Lung (tissue), 12 donors: ENCODE results near the gene CNGB1. TPM values are rescaled to one million over a fixed set of nuclear protein-coding genes. Genes with fewer than 3 reads are reported as not detected.

Experiments
- ATAC-seq: fragments of 200-7000 bp; cut with Tn5 transposase; one replicate; pipeline ENCODE4 v1.9.1; 2020; ENCODE audit warnings: moderate number of reproducible peaks; ENCODE audit not compliant: insufficient read depth, low FRiP score
- DNase-seq, 3 donors: peaks; one replicate each; pipeline ENCODE4 v3.0.0-alpha.2; 2013 to 2017
- H3K27ac ChIP-seq, 2 donors: one replicate each; pipeline ENCODE4 v1.5.1; 2013; ENCODE audit warnings: mild to moderate bottlenecking in 2 of 2, moderate library complexity in 2 of 2, control low read depth in 1 of 2, inconsistent platforms in 1 of 2, low read depth in 1 of 2, low read length in 1 of 2
- H3K27me3 ChIP-seq, 3 donors: one replicate each; pipeline ENCODE4 v1.5.1; 2013; ENCODE audit warnings: low read length in 2 of 3; ENCODE audit not compliant: control insufficient read depth in 3 of 3, insufficient read depth in 3 of 3
- H3K36me3 ChIP-seq, 4 donors: one replicate each; pipeline ENCODE4 v1.5.1; 2013; ENCODE audit warnings: low read length in 4 of 4, mild to moderate bottlenecking in 1 of 4, moderate library complexity in 1 of 4; ENCODE audit not compliant: control insufficient read depth in 4 of 4, insufficient read depth in 4 of 4
- H3K4me1 ChIP-seq, 5 donors: one replicate each; pipeline ENCODE4 v1.5.1; 2013; ENCODE audit warnings: low read length in 5 of 5, mild to moderate bottlenecking in 2 of 5, moderate library complexity in 1 of 5; ENCODE audit not compliant: control insufficient read depth in 5 of 5, insufficient read depth in 5 of 5
- H3K4me3 ChIP-seq: one replicate; pipeline ENCODE4 v1.5.1; 2013; ENCODE audit warnings: mild to moderate bottlenecking, control low read depth, moderate library complexity
- H3K9ac ChIP-seq, 2 donors: one replicate each; pipeline ENCODE4 v1.5.1; 2013; ENCODE audit warnings: low read length in 2 of 2, control low read depth in 1 of 2; ENCODE audit not compliant: insufficient read depth in 1 of 2
- H3K9me3 ChIP-seq, 4 donors: one replicate each; pipeline ENCODE4 v1.5.1; 2013; ENCODE audit warnings: low read length in 3 of 4, mild to moderate bottlenecking in 1 of 4, moderate library complexity in 1 of 4; ENCODE audit not compliant: control insufficient read depth in 4 of 4, insufficient read depth in 3 of 4
- CTCF ChIP-seq: IDR thresholded peaks from 2 replicates; pipeline ENCODE4 v1.5.1; 2012; ENCODE audit warnings: mild to moderate bottlenecking; ENCODE audit errors: control extremely low read depth, extremely low read depth
- WGBS, 2 donors: extraction: QIAGEN DNeasy Blood & Tissue Kit; methylation state at CpG; one replicate each; pipeline ENCODE4 v1.1.7; 2013; 5-methylcytosine and 5-hydroxymethylcytosine counted together
- polyA plus RNA-seq, 2 donors: library from polyadenylated mRNA; stranded (reverse); fragments of 200-250 nt; gene quantifications; one replicate each; pipeline ENCODE4 v1.2.1, GENCODE V29; 2013
- total RNA-seq, 2 donors: library from RNA; depleted of rRNA in 1 of 2; stranded (reverse); fragments of >200 nt in 1 of 2; gene quantifications; one replicate each; pipeline ENCODE4 v1.2.1, GENCODE V29; 2014 to 2021
- donor health status: control.
- donor health status: control.
- donor health status: Bipolar disorder and iron deficiency.
- donor health status: healthy.
- donor health status: DM: yes; HTN: yes; CAD: no.

CNGB1 gene
- total and polyA plus RNA-seq, 4 donors, result 0.14 to 0.43 (median 0.19) TPM

DNA sequence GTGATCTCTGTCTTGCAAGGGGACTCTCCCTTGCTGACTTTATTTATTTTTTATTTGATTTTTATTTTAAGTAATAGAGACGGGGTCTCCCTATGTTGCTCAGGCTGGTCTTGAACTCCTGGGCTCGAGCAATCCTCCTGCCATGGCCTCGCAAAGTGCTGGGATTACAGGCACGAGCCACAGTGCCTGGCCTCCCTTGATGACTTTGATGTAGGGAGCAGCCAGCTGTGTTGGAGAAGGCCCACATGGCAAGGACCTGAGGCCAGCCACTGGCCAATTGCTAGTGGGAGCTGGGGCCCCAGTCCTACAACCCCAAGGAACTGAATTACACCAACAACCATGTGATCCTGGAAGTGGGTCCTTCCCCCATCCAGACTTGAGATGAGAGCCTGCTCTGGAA is 81.8 kb downstream of the CNGB1 start:
- no peak for TF ChIP-seq CTCF
- H3K4me1 ChIP-seq, result peaks cover 0 to 17% (median 4%) of the 10 kb centered on the region in 5 donors
- WGBS, 2 donors, result 90 to 92% methylated on average over 4 of the region's 4 CpGs
- ATAC-seq, result no peak
- H3K27me3 ChIP-seq, result peaks cover 4 to 33% (median 21%) of the 10 kb centered on the region in 3 donors
- no peak overlapping the region for H3K9ac ChIP-seq
- H3K27ac ChIP-seq, result no peak overlapping the region
- no peaks in the 10 kb centered on the region for H3K36me3 ChIP-seq
- no peaks in the 10 kb centered on the region for H3K9me3 ChIP-seq
- H3K4me3 ChIP-seq, result no peak overlapping the region
- no peak for DNase-seq

- no peaks in the 10 kb centered on the region for H3K9me3 ChIP-seq
- ATAC-seq (no peak), DNase-seq (no peak)
- TF ChIP-seq CTCF, result no peak
- 89 to 93% methylated on average over 5 of the region's 5 CpGs for WGBS, 2 donors
- H3K27me3 ChIP-seq, result peaks cover 6 to 41% (median 28%) of the 10 kb centered on the region in 3 donors
- H3K4me1 ChIP-seq, result peaks cover 0 to 17% (median 4%) of the 10 kb centered on the region in 5 donors
- no peak overlapping the region for H3K27ac ChIP-seq
- no peak overlapping the region for H3K4me3 ChIP-seq
- H3K36me3 ChIP-seq, result no peaks in the 10 kb centered on the region
- no peak overlapping the region for H3K9ac ChIP-seq
Observed at GRCh38 chr16:57888128-57888527, 82.8 kb downstream of the CNGB1 start.

- no peak overlapping the region for H3K4me3 ChIP-seq
- H3K27me3 ChIP-seq, result peaks cover 6 to 41% (median 31%) of the 10 kb centered on the region in 3 donors
- DNase-seq, result no peak
- no peaks in the 10 kb centered on the region for H3K9me3 ChIP-seq
- no peak overlapping the region for H3K9ac ChIP-seq
- 95 to 96% methylated on average over 14 of the region's 14 CpGs for WGBS, 2 donors
- no peak for TF ChIP-seq CTCF
- no peaks in the 10 kb centered on the region for H3K36me3 ChIP-seq
- H3K4me1 ChIP-seq, result peaks cover 0 to 17% (median 4%) of the 10 kb centered on the region in 5 donors
- H3K27ac ChIP-seq, result no peak overlapping the region
- no peak for ATAC-seq
Observed at GRCh38 chr16:57887711-57888110, 83.2 kb downstream of the CNGB1 start.

DNA sequence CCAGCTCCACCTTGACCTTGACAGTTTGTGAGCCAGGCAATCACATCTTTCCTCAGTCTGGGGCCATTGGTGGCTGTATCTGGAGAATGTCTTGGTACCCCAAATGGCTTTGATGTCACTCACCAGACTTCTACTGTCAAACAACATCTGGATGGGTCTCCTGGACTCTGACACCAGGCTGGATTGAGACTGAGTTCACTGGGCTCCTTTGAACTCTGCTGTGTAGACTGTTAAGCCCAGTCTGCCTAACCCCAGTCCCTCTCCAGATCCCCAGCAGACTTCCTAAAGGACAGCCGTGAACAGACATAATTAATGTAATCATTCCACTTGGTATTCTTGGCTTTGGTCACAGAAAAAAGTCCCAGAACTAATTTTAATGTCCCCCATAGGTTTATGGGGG is 84.5 kb downstream of the CNGB1 start:
- no peak for TF ChIP-seq CTCF
- H3K27ac ChIP-seq, result no peak overlapping the region
- DNase-seq (no peak), ATAC-seq (no peak)
- H3K4me3 ChIP-seq, result no peak overlapping the region
- peaks cover 0 to 14% (median 0%) of the 10 kb centered on the region in 5 donors for H3K4me1 ChIP-seq
- peaks cover 6 to 44% (median 37%) of the 10 kb centered on the region in 3 donors for H3K27me3 ChIP-seq
- H3K9ac ChIP-seq, result no peak overlapping the region
- no peaks in the 10 kb centered on the region for H3K9me3 ChIP-seq
- no peaks in the 10 kb centered on the region for H3K36me3 ChIP-seq
- 82 to 90% methylated on average over 1 of the region's 1 CpG for WGBS, 2 donors
